Measurements from ENCODE around the gene HIRA. TPM values are rescaled to one million over a fixed set of nuclear protein-coding genes. Genes with fewer than 3 reads are reported as not detected.

HIRA gene
- total and polyA plus RNA-seq, 9 of the 15 experiments (the other 6 are each of a cell fraction or from before 2014, with no cell fraction given), result 0.96 to 132 (median 58.4) TPM

DNA sequence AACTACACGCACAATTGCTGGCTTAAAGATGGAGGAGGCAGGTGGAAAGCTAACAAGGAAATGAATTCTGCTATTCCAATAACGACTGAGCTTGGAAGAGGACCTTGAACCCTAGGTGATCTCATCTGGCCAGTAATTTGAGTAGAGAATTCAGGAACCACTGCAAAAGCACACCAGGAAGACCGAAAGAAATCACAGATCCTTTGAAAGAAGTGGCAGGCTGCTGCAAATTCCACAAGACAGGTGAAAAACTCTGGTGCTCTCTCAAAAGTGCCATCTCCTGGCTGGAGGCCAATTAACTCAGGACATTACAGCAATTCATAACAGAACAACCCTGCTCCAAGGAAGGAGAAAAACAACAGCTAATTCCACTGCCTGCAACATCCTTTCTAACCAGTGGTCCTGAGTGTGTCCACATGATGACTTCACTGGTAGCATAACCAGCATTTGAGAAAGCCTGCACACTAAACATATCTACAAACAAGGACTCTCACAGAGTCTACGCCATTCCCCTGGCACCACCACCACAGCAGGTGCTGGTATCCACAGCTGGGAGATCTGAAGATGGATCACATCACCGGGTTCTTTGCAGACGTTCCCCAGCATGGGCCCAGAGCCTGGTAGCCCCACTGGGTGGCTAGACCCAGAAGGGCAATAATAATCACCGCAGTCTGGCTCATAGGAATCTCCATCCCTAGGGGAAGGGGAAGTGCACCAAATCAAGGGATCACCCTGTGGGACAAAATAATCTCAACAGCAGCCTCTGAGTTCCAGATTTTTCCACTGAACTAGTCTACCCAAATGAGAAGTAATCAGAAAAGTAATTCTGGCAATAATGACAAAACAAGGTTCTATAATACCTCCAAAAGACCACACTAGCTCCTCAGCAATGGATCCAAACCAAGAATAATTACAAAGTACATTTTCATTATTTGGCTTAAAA, 95.1 kb downstream of the HIRA start (continued):
- TF ChIP-seq, protein P1, sequence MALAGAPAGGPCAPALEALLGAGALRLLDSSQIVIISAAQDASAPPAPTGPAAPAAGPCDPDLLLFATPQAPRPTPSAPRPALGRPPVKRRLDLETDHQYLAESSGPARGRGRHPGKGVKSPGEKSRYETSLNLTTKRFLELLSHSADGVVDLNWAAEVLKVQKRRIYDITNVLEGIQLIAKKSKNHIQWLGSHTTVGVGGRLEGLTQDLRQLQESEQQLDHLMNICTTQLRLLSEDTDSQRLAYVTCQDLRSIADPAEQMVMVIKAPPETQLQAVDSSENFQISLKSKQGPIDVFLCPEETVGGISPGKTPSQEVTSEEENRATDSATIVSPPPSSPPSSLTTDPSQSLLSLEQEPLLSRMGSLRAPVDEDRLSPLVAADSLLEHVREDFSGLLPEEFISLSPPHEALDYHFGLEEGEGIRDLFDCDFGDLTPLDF (CRISPR knock-in tag; IDR thresholded peaks at IDR 0.05), result no peak
- TF ChIP-seq ZNF778 (CRISPR knock-in tag; IDR thresholded peaks at IDR 0.05) (no peak), RCOR1 (IDR thresholded peaks at IDR 0.05; ENCODE audit: borderline replicate concordance in 1 of 2, low read depth in 2 of 2, low read length in 2 of 2) (no peak), NFIX (CRISPR knock-in tag; IDR thresholded peaks at IDR 0.05; ENCODE audit: low read depth) (no peak), NFYB (IDR thresholded peaks at IDR 0.05; ENCODE audit: extremely low read depth, insufficient read length) (no peak), HNRNPUL1 (IDR thresholded peaks at IDR 0.05; ENCODE audit: low read length) (no peak), NEUROD1 (IDR thresholded peaks at IDR 0.05; ENCODE audit: borderline replicate concordance, low read depth, low read length, partially characterized antibody) (no peak), TRIM24 (IDR thresholded peaks at IDR 0.05) (no peak), DACH1 (IDR thresholded peaks at IDR 0.05; ENCODE audit: partially characterized antibody) (no peak), CHD4 (IDR thresholded peaks at IDR 0.05; ENCODE audit: insufficient read depth, insufficient replicate concordance, low read depth, low read length, poor library complexity, severe bottlenecking) (no peak), MECOM (CRISPR knock-in tag; IDR thresholded peaks at IDR 0.05) (no peak), TRIM25 (IDR thresholded peaks at IDR 0.05; ENCODE audit: borderline replicate concordance) (no peak), ARID4B (CRISPR knock-in tag; IDR thresholded peaks at IDR 0.05) (0 out of 2 replicates have a peak, but pooled peaks have one; percentile 32), BHLHE40 (IDR thresholded peaks at IDR 0.05; ENCODE audit: low read length) (no peak), ZNF764 (CRISPR knock-in tag; IDR thresholded peaks at IDR 0.05; ENCODE audit: low read depth) (no peak), CCNT2 (IDR thresholded peaks at IDR 0.05; ENCODE audit: borderline replicate concordance, extremely low read depth, insufficient read length, low read depth, low read length) (no peak), PPARD (CRISPR knock-in tag; IDR thresholded peaks at IDR 0.05) (no peak), ZNF644 (tag; IDR thresholded peaks at IDR 0.05; ENCODE audit: low read depth) (no peak), CBX5 (IDR thresholded peaks at IDR 0.05; ENCODE audit: borderline replicate concordance, low read depth) (0 out of 2 replicates have a peak, but pooled peaks have one; percentile 8), THRAP3 (IDR thresholded peaks at IDR 0.05; ENCODE audit: borderline replicate concordance) (no peak)
